ACC112 (cell line): ENCODE measurements around the gene EME2.
A peak's percentile ranks its signal among the peaks of the same experiment; 100 is the strongest.

ENCODE experiments used
- H2AFZ ChIP-seq: fragments of 200-600 bp; sonication (generic); one replicate; pipeline ENCODE4 v1.6.0; 2017; ENCODE audit warnings: antibody characterized with exemption, low read length; ENCODE audit not compliant: unreplicated experiment
- H3K27ac ChIP-seq: fragments of 200-600 bp; sonication (generic); 2 replicates; pipeline ENCODE4 v1.5.1; 2014; ENCODE audit warnings: low read depth, mild to moderate bottlenecking, antibody characterized with exemption, low read length, moderate library complexity
- H3K27me3 ChIP-seq: fragments of 200-600 bp; sonication (generic); 2 replicates; pipeline ENCODE4 v1.6.1; 2014; ENCODE audit warnings: mild to moderate bottlenecking, antibody characterized with exemption, low read length, moderate library complexity, mixed read lengths; ENCODE audit not compliant: insufficient read depth
- H3K36me3 ChIP-seq: fragments of 200-600 bp; sonication (generic); 2 replicates; pipeline ENCODE4 v1.6.1; 2016; ENCODE audit warnings: mild to moderate bottlenecking, antibody characterized with exemption, low read length, moderate library complexity, mixed read lengths; ENCODE audit not compliant: insufficient read depth
- H3K4me1 ChIP-seq: fragments of 200-600 bp; sonication (generic); one replicate; pipeline ENCODE4 v1.6.1; 2016; ENCODE audit warnings: low read length, mixed read lengths; ENCODE audit not compliant: insufficient read depth, unreplicated experiment, control insufficient read depth
- H3K4me3 ChIP-seq: fragments of 200-600 bp; sonication (generic); 2 replicates; pipeline ENCODE4 v1.5.1; 2014; ENCODE audit warnings: mild to moderate bottlenecking, low read depth, low read length
- H3K79me2 ChIP-seq: fragments of 200-600 bp; sonication (generic); one replicate; pipeline ENCODE4 v1.6.0; 2016; ENCODE audit warnings: low read length; ENCODE audit not compliant: control insufficient read depth, unreplicated experiment, insufficient read depth

Gene EME2

DNA sequence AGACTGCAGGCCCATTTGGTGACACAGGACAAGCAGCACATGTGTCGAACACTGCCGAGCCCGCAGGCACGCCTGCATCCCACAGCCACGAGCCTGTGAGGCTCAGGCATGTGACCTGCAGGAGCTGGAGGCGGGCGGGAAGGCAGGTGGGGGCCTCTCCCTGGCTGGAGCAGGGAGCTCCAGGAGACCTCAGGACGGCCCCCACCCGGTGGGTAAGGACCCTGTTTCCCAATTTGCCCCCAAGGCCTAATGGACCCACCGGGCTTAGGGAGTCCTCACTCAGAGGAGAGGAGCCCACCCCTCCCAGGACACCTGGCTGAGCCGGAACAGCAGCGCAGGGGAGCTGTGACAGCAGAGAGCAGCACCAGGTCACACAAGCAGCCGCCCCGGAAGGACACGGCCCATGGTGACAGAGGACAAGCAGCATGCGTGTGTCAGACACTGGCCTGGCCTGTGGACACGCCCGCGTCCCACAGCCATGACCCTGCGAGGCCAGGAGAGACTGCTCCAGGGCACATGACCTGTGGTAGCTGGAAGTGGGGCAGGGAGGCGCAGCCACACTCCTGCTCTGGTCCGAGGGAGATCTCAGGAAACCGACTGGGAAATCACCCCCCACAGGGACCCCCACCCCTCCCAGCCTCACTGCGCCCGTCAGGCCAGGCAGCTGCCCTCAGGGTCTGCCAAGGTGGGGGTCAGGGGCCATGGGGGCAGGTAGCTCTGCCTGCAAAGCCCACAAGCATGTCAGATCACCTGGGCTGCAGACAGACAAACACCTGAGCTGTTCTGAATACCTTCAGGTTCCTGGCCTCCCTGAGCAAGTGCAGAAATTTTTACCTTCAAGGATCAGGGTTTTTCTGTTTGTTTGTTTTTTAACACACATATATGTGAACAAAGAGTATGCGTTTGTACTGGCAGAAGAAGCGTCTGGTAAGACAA, 7.4 kb downstream of the EME2 start:
- H3K27ac ChIP-seq = no peak overlapping the region
- H3K4me1 ChIP-seq = peaks cover 11% of the 10 kb centered on the region
- H3K4me3 ChIP-seq = no peak overlapping the region
- H2AFZ ChIP-seq = no peak overlapping the region
- no peaks in the 10 kb centered on the region for H3K36me3 ChIP-seq
- no peaks in the 10 kb centered on the region for H3K27me3 ChIP-seq
- peaks cover 18% of the 10 kb centered on the region for H3K79me2 ChIP-seq

DNA sequence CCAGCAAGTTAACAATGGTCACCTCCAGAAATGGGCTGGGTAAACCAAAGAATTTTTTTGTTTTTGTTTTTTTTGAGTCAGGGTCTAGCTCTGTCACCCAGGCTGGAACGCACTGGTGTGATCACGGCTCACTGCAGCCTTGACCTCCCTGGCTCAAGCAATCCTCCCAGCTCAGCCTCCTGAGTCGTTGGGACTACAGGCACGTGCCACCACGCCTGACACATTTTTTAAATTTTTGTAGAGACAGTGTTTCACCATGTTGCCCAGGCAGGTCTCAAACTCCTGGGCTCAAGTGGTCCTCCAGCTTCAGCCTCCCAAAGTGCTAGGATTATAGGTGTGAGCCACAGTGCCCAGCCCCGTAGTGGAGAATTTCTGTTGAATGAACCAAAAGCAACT, 8.1 kb downstream of the EME2 start:
- Histone ChIP-seq H2AFZ (no peak overlapping the region), H3K4me1 (peaks cover 11% of the 10 kb centered on the region), H3K27ac (no peak overlapping the region), H3K36me3 (no peaks in the 10 kb centered on the region), H3K79me2 (peaks cover 25% of the 10 kb centered on the region), H3K4me3 (peak overlapping the region; percentile 92; the same call in 1 of the 2 replicates), H3K27me3 (no peaks in the 10 kb centered on the region)

DNA sequence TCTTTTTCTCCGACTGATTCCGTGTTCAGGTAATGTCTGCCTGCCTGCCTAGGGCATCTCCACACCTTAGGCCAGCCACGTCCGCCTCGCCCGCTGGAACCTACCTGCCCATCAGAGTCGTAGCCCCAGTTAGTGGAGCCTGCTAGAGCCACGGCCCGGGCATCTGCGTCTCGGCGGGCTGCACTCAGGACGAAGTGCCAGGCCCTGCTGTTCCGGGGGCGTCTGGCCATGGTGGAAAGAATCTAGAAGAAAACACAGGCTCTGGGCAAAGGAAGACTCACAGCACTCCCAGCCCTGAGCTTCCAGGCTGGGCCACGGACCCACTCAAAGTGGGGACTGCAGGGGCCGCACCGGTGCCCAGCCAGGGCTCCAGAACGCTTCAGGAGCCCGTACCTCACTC, 8.6 kb downstream of the EME2 start:
- Histone ChIP-seq H2AFZ (no peak overlapping the region), H3K79me2 (peaks cover 30% of the 10 kb centered on the region), H3K4me3 (peak overlapping the region; percentile 92), H3K36me3 (no peaks in the 10 kb centered on the region), H3K4me1 (peaks cover 11% of the 10 kb centered on the region), H3K27me3 (no peaks in the 10 kb centered on the region), H3K27ac (no peak overlapping the region)

DNA sequence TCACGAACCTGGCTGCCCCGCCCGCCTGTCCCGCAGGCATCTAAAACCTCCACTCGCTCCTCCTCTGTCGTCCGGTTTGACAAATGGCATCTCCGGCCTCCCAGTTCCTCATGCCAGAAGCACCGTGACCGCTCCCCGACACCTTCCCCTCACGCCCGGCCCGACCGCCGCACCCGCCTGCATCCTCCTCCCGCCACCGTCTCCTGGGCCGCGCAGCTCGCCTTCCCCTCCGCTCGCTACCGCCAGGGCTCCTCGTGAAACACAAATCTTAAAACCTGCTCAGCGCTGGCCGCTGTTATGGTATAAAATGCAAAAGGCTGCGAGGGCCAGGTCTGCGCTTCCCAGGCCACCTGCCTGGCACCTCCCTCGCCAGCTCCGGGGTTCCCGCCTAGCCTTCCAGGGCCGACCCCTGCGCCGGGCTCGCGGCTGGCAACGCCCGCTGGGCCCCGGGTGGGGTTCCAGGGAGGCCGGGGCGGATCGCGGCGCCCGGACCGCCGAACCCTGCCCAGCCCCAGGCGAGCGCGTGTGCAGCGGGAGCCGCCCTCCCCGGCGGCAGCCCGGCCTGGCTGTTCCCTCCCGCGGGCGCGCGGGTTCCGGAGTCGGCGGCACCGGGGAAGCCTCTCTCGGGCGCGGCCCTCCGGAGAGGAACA, 9.3 kb downstream of the EME2 start:
- no peak overlapping the region; the same call in 1 of the 2 replicates for H3K27ac ChIP-seq
- peak overlapping the region; percentile 49 for H2AFZ ChIP-seq
- H3K4me1 ChIP-seq = peaks cover 11% of the 10 kb centered on the region
- H3K4me3 ChIP-seq = peak overlapping the region; percentile 92
- no peaks in the 10 kb centered on the region for H3K36me3 ChIP-seq
- H3K27me3 ChIP-seq = no peaks in the 10 kb centered on the region
- H3K79me2 ChIP-seq = peaks cover 36% of the 10 kb centered on the region

DNA sequence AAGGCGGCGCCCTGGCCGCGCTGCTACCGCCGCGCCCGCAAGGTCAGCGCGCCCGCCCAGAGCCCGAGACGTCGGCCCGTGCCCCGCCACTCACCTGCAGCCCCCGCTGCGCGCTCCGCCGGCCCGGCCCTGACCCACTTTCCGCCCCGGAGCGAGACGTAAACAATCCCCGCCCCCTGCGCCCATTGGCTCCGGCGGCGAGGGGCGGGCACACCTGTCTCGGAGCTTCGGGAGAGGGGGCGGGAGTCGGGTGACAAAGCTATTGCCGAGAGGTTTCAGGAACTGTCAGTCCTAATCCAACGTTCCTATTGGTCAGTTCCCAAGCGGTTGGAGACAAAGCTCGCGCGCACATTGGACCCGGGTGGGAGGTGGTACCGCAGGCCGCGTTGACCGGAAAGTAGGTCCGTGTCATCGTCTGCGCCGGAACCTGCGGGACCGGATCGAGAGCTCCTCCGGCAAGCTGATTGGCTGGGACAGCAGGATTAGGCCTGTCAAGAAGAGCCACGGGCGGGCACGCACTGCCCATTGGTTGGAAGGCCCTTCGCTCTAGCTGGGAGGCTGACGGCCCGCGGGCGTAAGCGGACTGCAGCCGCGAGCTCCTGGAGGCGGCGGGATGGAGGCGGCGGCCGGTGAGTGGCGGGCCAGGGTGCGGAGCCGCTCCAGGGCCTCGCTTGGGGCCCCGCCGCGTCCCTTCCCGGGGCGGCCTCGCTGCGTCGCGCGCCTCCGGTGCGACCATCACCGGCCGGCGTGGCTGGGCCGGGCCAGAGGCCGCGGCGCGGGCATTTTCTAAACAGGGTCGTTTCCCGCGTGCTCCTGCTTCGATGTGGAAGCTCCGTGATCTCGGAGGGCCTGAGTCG, 10.0 kb downstream of the EME2 start, which contains the start of the genes NUBP2 and SPSB3:
Gene NUBP2 (plus strand): TSS at position 553 of the 857 bp plus-strand sequence. CDS start 61 bp downstream, at position 614.
Gene SPSB3 (minus strand): TSS at position 164 of the 857 bp plus-strand sequence. CDS start 1,088 bp downstream, outside the sequence.
- H2AFZ ChIP-seq = peak within 1 kb of the TSS; percentile 91
- no peaks in the 10 kb centered on the region for H3K36me3 ChIP-seq
- no peaks in the 10 kb centered on the region for H3K27me3 ChIP-seq
- peak within 1 kb of the TSS; percentile 92 for H3K4me3 ChIP-seq
- H3K79me2 ChIP-seq = peaks cover 38% of the 10 kb centered on the region
- peaks cover 11% of the 10 kb centered on the region for H3K4me1 ChIP-seq
- peak within 1 kb of the TSS; percentile 15; the same call in 1 of the 2 replicates for H3K27ac ChIP-seq

DNA sequence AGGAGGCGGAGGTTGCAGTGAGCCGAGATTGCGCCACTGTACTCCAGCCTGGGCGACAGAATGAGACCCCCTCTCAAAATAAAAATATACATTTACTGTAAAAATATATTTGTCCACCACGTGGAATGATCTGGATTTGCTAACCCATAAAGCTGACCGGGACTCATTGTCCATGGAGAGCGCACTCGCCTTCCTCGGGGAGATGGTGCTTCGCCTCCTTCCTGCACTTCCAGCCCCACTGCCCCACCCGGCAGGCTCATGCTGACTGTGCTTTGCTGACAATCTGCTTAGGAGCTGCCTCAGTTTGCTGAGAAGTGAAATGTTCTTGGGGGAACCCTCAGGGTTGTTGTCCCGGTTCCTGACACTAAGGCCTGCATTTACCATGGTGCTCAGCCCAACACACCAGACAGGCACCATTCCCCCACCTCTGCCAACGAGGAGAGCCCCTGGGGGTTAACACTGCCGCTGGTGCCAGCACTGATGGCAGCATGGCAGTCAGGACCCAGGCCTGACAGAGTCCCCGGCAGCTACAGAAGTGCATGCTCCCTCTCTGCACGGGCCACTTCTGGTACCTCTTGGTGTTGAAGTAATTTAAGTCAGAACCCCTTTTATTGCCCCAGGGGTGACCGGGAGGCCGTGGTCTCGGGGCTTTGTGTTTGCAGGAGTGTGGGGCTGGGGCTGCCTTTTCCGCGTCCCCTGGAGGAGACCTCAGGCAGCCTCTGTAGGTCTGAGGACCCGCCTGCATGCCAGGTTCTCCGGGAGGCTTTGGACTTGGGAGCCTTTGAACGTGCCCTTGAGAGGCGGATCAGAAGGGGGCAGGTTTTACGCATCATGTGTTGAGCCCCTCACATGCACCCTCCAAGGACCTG, 12.6 kb downstream of the EME2 start:
- H3K4me3 ChIP-seq = no peak overlapping the region
- H3K27me3 ChIP-seq = no peaks in the 10 kb centered on the region
- peaks cover 11% of the 10 kb centered on the region for H3K4me1 ChIP-seq
- H2AFZ ChIP-seq = no peak overlapping the region
- peaks cover 42% of the 10 kb centered on the region for H3K79me2 ChIP-seq
- H3K27ac ChIP-seq = no peak overlapping the region
- H3K36me3 ChIP-seq = no peaks in the 10 kb centered on the region

DNA sequence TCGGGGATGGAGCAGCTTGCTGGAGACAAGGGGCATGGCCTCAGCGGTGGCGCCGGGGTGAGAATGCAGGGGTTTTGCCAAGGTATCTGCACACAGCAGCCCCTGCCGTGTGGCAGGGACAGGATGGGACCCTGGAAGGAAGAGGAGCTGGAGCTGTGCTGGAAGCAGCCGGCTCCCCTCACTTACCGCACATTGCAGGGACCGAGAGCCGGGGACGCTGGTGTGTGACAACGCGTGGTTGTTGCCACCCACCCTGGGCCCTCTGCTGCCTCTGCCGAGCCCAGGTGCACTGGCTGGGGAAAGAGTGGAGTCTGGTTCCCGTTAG, 13.2 kb downstream of the EME2 start:
- Histone ChIP-seq H3K4me1 (peaks cover 11% of the 10 kb centered on the region), H3K4me3 (no peak overlapping the region), H3K27ac (no peak overlapping the region), H3K79me2 (peaks cover 42% of the 10 kb centered on the region), H3K36me3 (no peaks in the 10 kb centered on the region), H3K27me3 (no peaks in the 10 kb centered on the region), H2AFZ (no peak overlapping the region)

DNA sequence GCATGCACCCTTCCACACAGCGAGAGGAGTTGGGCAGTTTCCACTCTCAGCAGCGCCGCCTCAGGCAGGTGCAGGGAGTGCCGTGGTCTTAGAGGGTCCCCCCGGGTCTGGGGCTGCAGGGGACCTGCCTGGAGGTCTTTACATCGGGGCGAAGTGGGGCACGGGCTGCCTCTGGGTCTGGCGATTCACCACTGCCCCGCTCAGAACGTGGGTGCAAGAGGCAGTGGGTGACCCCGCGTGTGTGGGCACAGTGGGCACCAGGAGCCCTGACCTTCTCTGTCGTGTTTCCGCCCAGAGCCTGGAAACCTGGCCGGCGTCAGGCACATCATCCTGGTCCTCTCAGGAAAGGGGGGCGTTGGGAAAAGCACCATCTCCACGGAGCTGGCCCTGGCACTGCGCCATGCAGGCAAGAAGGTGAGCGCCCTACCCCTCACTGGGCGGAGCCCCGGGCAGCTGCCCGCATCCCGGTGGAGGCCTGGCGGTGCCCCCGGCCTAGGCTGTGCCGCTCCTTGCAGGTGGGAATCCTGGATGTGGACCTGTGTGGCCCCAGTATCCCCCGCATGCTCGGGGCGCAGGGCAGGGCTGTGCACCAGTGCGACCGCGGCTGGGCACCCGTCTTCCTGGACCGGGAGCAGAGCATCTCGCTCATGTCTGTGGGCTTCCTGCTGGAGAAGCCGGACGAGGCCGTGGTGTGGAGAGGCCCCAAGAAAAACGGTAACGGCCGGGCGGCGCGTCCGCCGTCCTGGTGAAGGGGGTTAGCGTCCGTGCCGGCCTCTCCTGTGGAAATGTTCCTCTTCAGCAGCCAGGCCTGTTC, 13.8 kb downstream of the EME2 start:
- H3K27me3 ChIP-seq = no peaks in the 10 kb centered on the region
- H3K4me3 ChIP-seq = no peak overlapping the region
- H3K27ac ChIP-seq = no peak overlapping the region
- H2AFZ ChIP-seq = no peak overlapping the region
- H3K4me1 ChIP-seq = peaks cover 7% of the 10 kb centered on the region
- no peaks in the 10 kb centered on the region for H3K36me3 ChIP-seq
- peaks cover 42% of the 10 kb centered on the region for H3K79me2 ChIP-seq

DNA sequence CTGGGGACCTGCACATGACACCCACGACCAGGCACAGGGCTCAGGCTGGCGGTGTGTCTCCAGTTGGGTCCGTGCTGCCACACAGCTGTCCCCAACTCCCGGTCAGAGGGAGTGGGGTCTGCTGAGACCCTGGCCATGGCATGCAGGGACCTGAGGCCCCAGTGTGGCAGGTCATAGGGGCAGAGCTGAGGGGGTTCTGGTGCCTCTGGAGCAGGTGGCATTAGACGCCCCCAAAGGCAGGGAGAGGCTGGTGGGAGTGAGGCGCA, 14.4 kb downstream of the EME2 start:
- Histone ChIP-seq H2AFZ (no peak overlapping the region), H3K27me3 (no peaks in the 10 kb centered on the region), H3K4me3 (no peak overlapping the region), H3K27ac (no peak overlapping the region), H3K4me1 (peaks cover 5% of the 10 kb centered on the region), H3K79me2 (peaks cover 42% of the 10 kb centered on the region), H3K36me3 (no peaks in the 10 kb centered on the region)
